NCI-H146 treated with DMSO at 0.1 percent for 48 hours (cell line): ENCODE results near the gene SIGLEC1.

Experiments
- DNase-seq: peaks from one replicate; lab custom pipeline; 2025; ENCODE audit not compliant: unreplicated experiment; lab: John Stamatoyannopoulos, UW

Gene SIGLEC1

GRCh38 chr20:3712279-3712873 lies at the start of gene SIGLEC1:
TSS of gene SIGLEC1 (minus strand) at chr20:3712600. CDS start at chr20:3707128, 5,472 bp downstream.
- no peak for DNase-seq

DNA sequence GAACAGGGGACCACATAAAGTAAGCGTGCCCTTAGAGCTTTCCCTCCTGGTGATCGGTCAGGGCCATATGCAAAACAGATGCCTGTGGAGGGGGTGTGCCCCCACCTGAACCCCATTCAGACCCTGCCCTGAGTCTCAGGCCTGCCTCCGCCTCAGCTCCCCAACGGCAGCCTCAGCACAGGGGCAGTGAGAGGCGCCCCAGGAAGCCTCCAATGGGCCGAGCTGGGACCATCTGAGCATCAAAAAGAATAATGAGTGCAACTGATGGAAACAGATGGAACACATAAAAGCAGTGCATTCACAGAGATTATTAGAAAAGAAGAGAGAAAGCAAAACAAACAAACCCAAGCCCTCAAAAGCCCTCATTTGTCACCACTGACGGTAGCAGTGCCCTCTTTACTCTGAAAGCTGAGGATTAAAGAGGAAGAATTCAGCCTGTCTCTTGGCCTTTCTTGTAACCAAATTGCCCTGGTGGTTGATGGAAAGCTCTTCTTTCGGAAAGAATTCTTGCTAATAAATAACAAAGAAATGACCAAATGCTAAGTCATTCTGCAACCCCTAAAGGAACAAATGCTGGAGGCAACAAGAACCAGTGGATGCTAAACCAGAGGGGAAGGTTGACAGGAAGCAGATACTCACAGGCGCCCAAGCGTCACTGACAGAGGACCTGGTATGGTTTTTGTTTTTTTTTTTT lies 48.4 kb upstream of the SIGLEC1 start:
- no peak for DNase-seq

DNA sequence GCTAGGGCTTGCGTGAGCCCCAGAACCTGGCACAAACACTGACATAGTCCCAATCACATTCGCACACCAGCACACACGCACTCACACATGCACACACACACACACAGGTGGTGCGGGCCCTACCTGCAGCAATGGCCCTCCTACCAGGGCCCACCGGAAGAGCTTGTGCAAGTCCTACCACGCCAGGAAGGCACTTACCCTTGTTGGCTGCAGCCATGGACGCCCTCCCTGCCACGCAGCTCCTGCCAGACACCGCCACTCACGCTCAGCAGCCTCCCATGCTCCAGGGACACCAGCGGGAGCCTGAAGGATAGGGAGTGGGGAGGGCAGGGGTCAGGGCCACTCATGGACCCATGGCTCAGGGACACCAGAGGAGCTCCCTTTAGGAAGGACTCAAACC lies 47.5 kb upstream of the SIGLEC1 start:
- no peak for DNase-seq

- DNase-seq, result no peak
Observed at GRCh38 chr20:3759316-3759823, 47.0 kb upstream of the SIGLEC1 start.

GRCh38 chr20:3758566-3758965 lies 46.2 kb upstream of the SIGLEC1 start:
- DNase-seq, result no peak

GRCh38 chr20:3757268-3757667 lies 44.9 kb upstream of the SIGLEC1 start:
- DNase-seq, result no peak

DNA sequence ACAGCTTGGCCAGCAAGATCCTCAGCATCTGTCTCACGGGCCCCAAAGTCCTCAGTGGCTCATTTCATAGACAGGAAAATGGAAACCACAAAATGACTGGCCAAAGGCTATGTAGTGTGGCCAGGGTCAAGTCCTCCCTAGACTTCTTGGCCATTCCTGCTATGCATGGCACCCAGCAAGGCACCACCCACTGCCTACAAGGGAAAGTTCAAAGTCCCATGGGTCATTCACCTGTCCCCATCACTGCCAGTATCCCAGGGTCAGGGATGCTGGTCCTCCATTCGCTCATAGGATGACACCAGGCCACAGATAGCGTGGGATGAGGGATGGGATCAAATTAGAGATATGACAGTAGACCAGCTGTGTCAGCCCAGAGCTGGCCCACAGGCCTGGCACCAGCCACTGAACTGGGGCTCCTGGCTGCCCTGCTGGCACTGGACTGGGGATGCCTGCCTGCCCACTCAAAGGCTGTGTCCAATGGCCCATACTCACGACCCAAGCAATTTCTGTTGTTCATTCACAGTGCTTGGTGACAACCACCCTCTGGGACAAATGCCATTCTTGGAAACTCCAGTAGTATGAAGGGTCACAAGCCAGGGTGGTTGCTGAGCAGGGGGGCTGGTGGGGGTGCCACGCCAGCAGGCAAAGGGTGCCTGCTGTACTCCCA lies 43.5 kb upstream of the SIGLEC1 start:
- DNase-seq, result no peak

GRCh38 chr20:3755269-3755668 lies 42.9 kb upstream of the SIGLEC1 start:
- no peak for DNase-seq

DNA sequence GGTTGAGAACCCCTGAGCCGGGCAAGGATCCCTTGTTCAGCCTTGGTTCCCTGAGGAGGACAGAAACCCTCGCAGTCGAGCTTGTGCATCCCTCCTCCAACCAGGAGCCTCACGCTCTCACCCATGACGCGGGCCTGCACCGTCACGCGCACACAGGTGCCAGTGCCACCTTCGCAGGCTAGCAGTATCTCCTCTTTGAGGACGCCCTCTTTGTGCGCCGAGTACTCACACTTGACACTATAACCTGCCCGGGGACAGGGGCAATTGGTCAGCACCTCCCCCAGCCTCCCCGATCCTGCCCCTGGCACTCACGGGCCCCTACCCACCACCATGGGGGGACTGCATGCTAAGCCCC lies 41.9 kb upstream of the SIGLEC1 start:
- no peak for DNase-seq

DNA sequence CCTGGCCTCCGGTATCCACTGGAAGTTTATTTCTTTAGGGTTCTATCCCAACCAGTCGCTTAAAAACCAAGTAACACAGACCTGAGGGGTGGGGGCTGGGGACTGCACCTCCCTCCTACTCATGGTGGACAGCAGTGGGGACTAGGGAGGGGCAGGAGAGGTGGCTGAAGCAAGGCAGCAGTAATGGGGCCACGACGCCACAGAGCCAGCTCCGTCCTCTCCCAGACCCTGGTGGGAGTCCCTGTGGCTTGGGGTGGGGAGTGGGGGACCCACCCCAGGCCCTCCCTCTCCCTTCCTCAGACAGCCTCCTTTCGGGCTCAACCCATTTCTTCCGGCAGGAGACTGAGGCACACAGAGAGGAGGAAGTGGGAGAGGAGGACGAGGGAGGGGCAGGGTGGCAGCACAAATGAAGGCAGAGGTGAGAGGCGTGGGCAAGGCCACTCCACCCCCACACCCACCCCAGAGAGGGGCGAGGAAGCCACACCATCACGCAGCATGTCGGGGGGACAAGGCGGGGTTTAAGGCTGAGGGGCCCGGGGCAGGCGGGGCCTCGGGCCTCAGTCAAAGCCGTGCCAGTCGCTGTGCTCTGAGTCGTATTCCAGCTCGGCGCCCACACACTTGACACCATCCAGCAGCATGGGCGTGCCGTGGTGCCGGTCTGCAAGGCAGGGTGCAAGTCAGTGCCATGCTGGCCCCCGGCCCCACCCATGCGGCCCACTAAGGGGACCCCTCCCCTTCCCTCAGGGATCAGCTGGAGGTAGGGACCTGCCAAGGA lies 41.3 kb upstream of the SIGLEC1 start:
- no peak for DNase-seq

DNA sequence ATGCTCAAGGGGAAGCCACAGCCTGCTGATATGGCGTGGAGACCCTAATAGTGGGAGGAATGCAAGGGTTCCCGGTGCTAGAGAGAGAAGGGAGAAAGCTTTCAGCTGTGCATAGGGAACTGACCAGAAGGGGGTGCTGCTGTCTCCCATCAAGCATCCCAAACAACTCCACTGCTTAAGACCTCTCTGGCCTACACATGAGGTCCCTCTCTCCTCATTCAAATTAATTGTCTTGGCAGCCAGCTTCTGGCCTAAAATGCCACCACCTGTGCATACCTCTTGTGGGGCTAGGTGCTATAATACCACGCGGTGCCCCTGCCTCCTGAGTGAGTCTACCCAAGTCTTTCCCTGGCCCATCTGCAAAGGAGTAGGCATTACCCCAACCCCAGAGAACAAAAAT lies 40.7 kb upstream of the SIGLEC1 start:
- DNase-seq, result peak; percentile 57

DNA sequence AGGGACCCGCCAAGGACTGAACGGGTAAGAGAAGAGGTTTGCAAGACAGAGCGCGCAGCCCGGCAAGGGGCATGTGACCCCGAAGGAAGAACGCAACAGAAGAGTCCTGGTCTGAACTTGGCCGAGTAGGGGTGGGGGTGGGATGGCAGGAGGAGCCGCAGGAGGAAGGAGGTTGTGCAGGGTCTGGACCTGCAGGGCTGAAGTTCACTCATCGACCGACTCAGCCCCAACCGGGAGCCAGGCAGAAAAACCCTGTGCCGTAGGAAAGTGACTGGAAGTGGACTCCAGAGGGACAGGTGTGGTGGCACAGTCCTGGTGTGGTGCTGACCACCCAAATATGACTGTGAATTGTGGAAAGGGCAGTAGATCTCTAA lies 40.0 kb upstream of the SIGLEC1 start:
- DNase-seq, result no peak

GRCh38 chr20:3751675-3752385 lies 39.4 kb upstream of the SIGLEC1 start:
- DNase-seq, result peak; percentile 64

DNA sequence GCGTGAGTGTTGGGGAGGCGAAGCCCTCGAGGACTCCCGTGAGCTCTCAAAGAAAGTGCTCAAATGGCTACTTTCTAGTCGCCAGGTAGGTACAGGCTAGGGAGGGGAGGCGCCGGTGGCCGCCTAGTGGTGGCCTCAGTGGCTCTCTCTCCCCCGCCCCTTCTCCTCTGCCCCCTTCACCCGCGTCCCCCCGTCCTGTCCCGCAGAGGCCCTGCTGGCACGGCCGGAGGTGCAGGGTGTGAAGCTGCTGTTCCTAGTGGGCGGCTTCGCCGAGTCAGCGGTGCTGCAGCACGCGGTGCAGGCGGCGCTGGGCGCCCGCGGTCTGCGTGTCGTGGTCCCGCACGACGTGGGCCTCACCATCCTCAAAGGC lies 38.9 kb upstream of the SIGLEC1 start:
- DNase-seq, result no peak

- DNase-seq, result peak; percentile 52
Observed at GRCh38 chr20:3749689-3750531, 37.5 kb upstream of the SIGLEC1 start.

DNA sequence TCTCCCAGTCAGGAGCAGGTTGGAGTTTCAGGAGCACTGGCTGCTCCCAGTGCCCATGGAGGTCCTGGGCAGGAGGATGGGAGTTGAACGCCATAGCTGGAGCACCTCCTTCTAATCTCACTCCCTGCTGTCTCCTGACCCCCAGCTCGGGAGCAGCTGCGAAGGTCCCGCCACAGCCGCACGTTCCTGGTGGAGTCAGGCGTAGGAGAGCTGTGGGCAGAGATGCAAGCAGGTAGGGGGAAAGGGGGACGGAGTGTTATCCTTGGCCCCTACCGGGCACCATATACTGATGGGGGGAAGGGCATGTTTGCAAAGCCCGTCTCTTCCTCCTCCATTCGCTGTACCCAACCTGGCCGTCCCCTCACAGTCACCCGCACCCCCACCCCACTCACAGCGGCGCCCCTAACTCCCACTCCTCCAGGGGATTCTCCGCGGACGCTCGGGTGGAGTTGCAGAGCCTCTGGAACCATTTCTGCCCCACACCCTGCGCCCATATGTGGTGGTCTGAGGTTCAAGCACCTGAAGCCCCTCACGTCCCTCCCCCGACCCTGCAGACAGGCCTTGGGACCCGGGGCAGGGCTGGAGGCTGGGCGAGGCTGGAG lies 36.8 kb upstream of the SIGLEC1 start:
- DNase-seq, result no peak

GRCh38 chr20:3748073-3748472 lies 35.7 kb upstream of the SIGLEC1 start:
- no peak for DNase-seq

GRCh38 chr20:3747471-3747870 lies 35.1 kb upstream of the SIGLEC1 start:
- DNase-seq, result no peak

- no peak for DNase-seq
Observed at GRCh38 chr20:3745686-3746173, 33.3 kb upstream of the SIGLEC1 start.
